Muscle of arm (tissue), 12 donors: ENCODE data around the gene RTN1. TPM values are rescaled to one million over a fixed set of nuclear protein-coding genes. Genes with fewer than 3 reads are reported as not detected.

Source experiments
- DNase-seq: peaks from one replicate; pipeline ENCODE4 v3.0.0-alpha.2; 2013
- polyA plus RNA-seq, 12 donors: library from polyadenylated mRNA; unstranded; fragments of 120-200 nt; gene quantifications; one replicate each; pipeline ENCODE4 v1.2.1, GENCODE V29; 2013; ENCODE audit not compliant: insufficient read length in 12 of 12

The RTN1 gene
- polyA plus RNA-seq, 12 donors: 1.7 to 6.4 (median 2.4) TPM; not detected in 1

DNA sequence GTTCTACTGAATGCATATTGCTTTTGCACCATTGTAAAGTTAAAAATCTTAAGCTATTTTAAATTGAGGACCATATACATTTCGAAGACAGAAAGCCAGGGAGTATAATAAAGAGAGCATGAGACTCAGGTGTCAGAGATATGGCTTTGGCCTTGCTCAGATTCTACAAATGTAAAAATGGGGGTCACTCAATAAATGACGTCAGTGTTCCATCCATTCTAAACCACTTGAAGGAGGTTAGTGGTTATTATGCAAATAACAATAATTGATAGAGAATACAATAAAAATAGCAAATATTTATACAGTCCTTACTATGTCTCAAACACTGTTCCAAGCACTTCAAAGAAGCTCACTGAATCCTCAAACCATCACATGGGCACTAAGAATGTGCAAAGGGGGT is 20.1 kb downstream of the RTN1 start:
- no peak for DNase-seq

- DNase-seq: no peak
Measured at GRCh38 chr14:59849411-59850130, 21.0 kb downstream of the RTN1 start.

DNA sequence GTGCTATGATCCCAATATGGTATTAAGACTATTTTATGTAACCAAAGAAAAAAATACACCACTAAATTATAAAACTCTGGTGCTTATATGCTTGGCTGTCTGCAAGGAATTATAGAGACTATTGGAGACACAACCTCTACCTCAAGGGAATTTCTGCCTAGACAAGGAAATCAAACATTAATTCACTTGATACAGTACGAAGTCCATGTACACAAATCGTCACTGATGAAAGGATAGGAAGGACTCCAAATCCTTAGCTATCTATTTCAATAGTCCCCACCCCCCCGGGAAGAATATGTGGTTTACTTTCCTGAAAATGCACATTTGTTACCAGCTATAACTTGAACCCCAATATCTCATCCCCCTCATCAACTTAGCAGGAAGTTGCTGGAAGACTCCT is 21.9 kb downstream of the RTN1 start:
- DNase-seq: no peak

- no peak for DNase-seq
Measured at GRCh38 chr14:59847711-59848110, 22.9 kb downstream of the RTN1 start.

- no peak for DNase-seq
Measured at GRCh38 chr14:59846595-59846994, 24.0 kb downstream of the RTN1 start.

DNA sequence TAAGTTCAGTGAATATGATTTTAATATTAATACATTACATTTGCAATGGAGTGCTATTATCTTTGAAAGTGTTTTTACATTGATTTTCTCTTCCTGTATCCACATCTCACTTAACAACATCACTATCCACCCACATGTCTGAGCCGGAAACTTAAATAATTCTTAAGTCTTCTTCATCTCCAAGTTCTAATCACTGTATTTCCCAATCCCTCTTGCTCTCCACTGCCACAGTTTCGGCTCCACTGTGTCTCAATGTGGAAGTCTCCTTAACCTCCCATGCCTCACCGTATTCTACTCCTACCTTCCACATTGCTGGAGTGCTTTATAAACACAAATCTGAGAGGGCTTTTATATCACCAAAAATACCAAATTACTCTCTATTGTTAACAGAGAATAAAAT is 25.3 kb downstream of the RTN1 start:
- DNase-seq: no peak

GRCh38 chr14:59844186-59844812 is 26.3 kb downstream of the RTN1 start:
- DNase-seq: no peak

GRCh38 chr14:59836116-59836515 is 34.5 kb downstream of the RTN1 start:
- DNase-seq: no peak

DNA sequence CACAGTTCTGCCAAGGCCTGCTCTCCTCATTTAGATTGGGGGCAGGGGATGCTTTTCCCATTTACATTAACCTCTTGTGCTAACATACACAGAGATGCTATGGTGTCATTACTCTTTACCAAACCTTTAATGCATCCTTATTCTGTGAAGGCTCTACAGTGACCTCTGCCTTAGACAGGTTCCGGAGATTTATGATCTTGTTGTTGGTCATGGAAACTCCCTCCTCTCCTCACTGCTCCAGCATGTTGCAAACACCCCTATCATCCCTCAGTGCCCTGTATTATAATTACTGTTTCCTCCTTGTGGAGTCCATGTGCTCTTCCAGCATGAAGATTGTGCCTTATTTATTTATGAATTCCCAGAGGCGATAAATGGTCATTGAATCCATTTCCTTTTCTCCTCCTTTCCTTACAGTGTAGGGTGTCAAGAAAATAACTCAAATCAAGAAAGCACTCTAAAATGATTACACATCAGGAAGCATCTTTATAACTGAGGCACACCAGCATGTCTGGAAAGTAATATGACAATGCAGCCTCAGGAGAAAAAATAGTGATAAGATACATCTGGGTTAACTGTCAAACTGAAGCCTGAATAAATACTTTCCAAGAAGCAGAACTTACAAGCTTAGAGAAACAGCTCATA is 37.8 kb downstream of the RTN1 start:
- DNase-seq: no peak

GRCh38 chr14:59831121-59831730 is 39.4 kb downstream of the RTN1 start:
- no peak for DNase-seq

- no peak for DNase-seq
Measured at GRCh38 chr14:59830338-59830734, 40.2 kb downstream of the RTN1 start.

DNA sequence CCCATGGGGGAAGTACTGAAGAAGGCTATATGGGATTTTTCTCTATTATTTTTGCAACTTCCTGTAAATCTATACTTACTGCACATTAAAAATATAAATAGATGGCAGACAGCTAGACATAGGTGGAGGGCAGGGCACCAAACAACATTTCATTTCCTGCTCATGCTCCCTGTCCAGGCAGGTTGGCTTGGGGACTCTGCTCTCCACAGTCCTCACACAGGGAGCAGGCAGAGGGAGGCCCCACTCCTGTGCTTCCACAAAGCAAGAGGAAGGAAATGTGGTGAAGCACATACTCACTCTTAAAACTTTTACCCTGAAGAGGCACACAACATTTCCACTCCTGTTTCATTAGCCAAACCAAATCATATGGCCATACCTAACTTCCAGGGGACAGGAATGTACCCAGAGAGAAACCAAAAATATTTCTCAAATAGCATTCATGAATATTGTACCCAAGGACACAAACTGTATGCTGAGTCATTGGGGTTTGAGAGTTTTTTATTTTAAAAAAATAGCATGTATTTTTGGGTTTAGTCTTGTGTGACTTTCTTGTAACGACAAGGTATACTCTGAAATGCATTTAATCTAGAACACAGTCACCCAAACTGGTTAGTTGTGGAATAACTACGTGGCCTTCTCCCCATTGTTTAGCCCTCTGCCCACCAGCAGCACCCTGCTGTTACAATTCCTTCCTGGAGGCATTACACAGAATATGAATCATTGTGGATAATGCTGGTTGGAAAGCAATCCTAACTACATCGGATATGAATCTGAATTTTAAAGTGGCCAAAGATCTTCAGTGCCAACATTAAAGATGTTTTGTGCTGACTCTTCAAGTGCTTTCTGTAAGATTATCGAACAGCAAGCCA is 40.9 kb downstream of the RTN1 start:
- no peak for DNase-seq

GRCh38 chr14:59828276-59828675 is 42.3 kb downstream of the RTN1 start:
- DNase-seq: no peak

DNA sequence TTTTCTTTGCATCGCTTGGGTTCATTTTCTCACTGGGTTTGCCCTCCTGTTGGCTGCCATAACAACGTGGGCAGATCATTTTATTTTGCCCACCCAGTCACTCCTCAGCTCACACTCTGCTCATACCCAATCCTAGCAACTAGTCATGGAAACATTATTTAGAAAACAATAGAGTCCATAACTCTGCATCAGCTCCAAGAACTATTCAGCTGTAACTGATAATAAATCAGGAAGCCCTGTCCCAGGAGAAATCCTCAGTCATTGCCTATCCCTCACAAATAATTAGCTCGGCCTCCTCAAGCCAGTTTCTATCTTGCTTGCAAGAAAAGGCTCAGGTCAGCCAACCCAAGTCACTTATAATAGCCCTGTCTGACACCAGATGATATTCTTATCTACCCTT is 43.2 kb downstream of the RTN1 start:
- DNase-seq: no peak

DNA sequence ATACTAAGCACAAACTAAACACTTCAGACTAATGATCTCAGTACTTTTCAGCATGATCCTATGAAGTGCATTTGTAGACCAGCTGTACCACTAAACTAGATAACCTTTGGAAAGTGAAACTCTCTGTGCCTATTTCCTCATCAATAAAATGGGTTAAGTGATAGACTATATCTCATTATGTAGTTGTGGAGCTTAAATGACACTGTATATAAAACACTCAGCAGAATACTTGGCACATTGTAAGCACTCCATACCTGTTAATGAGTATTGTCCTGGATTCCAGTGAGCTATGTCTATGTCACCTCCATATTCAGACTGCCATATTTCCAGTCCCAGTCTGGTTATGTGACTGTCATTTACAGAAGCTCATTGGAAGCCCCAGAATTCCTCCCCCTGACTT is 44.4 kb downstream of the RTN1 start:
- DNase-seq: no peak

DNA sequence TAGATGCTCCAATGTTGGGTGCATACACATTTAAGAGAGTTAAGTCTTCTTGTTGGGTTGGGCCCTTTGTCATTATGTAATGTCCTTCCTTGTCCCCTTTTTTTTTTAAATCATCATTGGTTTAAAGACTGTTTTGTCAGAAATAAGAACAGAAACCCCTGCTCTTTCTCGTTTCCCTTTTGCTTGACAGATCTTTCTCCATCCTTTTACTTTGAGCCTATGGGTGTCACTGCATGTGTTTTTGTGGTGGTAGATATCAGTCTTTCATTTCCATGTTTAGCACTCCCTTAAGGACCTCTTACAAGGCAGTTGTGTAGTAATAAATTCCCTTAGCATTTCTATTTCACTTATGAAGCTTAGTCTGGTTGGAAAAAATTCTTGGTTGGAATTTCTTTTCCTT is 47.4 kb downstream of the RTN1 start:
- DNase-seq: no peak

DNA sequence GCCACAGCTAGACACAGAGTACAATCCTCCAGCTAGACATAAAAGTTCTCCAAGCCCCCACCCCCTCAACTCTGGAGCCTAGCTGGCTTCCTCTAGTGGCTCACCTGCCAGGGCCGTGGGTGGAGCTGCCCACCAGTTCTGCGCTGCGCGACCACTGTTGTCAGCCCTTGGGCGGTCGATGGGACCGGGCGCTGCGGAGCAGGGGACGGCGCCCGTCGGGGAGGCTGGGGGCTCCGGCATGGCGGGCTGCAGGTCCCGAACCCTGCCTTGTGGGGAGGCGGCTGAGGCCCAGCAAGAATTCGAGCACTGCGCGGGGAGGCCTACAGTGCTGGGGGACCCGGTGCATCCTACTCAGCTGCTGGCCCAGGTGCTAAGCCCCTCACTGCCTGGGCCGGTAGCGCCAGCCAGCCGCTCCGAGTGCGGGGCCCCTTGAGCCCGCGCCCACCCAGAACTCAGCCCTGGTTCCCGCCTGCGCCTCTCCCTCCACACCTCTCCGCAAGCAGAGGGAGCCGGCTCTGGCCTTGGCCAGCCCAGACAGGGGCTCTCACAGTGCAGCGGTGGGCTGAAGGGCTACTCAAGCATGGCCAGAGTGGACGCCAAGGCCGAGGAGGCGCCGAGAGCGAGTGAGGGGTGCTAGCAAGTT is 51.0 kb downstream of the RTN1 start:
- DNase-seq: no peak

DNA sequence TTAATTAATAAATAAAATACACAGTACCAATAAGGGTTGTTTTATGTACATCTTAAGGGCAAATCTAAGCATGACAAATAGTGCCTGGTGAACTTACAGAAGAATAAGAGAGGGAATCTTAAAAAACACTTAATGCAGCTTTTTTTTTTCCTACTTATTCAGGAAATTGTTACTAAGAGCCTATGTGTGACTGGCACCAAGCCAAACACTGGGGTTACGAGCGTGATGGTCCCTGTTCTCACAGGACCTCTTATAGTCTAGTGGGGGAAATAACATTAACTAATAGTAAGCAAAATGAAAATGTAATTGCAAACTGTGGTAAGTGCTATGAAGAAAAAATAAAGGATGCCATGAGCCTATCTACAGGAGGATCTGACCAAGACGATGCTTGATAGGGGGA is 53.6 kb downstream of the RTN1 start:
- DNase-seq: no peak

GRCh38 chr14:59814988-59815387 is 55.6 kb downstream of the RTN1 start:
- no peak for DNase-seq

GRCh38 chr14:59811815-59812214 is 58.8 kb downstream of the RTN1 start:
- no peak for DNase-seq

GRCh38 chr14:59811073-59811472 is 59.5 kb downstream of the RTN1 start:
- no peak for DNase-seq
